ENCODE results near the gene CRBN.
A peak's percentile ranks its signal among the peaks of the same experiment; 100 is the strongest.

DNA sequence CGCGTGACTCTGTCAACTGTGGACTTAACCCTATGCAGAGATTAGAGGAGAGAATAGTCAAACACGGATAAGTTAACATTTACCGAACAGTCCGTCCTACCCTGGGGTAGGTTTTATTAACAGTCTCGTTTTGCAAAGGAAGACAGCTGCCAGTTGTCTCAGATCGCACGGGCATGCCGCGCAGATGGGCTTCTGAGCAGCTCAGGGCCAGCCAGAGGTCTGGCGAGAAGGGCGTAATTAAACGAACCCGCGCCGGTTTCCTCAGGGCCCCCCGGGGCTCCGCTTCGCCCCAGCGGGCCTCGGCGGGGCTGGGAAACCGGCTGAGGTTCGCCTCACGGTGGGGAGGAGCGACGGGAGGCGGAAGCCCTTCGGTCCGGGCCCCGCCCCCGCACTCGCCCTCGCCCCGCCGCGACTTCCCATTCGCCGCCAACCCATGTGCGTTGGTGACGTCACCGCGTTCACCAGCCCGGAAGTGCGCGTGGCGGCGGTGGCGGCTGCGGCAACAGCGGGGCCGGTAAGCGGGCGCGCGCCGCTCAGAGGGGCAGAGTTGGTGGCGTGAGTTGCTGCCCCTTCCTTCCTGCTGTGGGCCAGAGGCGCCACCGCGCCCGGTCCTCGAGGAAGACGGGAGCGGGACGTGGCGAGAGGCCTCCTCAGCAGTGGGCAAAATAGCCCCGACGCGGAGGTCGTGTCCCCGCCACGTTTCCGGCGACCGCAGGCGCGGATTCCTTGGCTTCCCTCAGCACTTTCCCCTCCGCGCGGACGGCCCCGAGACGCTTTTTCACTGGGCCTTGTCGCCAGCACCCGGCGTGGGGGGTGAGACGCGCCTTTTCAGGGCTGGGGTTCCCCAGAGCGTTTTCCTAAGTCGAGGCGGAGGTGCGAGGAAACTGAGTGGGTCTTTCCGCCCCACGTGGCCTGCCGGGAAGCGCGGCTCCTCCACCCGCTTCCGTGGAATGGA, 52.7 kb downstream of the CRBN start, which contains the start of gene TRNT1:
- TF ChIP-seq, protein P1, sequence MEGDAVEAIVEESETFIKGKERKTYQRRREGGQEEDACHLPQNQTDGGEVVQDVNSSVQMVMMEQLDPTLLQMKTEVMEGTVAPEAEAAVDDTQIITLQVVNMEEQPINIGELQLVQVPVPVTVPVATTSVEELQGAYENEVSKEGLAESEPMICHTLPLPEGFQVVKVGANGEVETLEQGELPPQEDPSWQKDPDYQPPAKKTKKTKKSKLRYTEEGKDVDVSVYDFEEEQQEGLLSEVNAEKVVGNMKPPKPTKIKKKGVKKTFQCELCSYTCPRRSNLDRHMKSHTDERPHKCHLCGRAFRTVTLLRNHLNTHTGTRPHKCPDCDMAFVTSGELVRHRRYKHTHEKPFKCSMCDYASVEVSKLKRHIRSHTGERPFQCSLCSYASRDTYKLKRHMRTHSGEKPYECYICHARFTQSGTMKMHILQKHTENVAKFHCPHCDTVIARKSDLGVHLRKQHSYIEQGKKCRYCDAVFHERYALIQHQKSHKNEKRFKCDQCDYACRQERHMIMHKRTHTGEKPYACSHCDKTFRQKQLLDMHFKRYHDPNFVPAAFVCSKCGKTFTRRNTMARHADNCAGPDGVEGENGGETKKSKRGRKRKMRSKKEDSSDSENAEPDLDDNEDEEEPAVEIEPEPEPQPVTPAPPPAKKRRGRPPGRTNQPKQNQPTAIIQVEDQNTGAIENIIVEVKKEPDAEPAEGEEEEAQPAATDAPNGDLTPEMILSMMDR (IDR thresholded peaks at IDR 0.05; ENCODE audit: extremely low read depth in 1 of 2, insufficient read depth in 1 of 2, low read depth in 1 of 2, low read length in 2 of 2), result no peak
- peak; percentile 85 for TF ChIP-seq POLR2A (IDR thresholded peaks at IDR 0.05; ENCODE audit: low read depth, low read length)
- TF ChIP-seq EZH2 (IDR thresholded peaks at IDR 0.05; ENCODE audit: borderline replicate concordance, low read depth, low read length, severe bottlenecking), result no peak
- TF ChIP-seq, protein P2, sequence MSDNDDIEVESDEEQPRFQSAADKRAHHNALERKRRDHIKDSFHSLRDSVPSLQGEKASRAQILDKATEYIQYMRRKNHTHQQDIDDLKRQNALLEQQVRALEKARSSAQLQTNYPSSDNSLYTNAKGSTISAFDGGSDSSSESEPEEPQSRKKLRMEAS (IDR thresholded peaks at IDR 0.05; ENCODE audit: insufficient read depth, insufficient read length), result peak; percentile 46
- peak; percentile 92 for TF ChIP-seq POLR2AphosphoS5 (IDR thresholded peaks at IDR 0.05; ENCODE audit: insufficient read depth, low read depth, low read length)
- TF ChIP-seq FOS (IDR thresholded peaks at IDR 0.05; ENCODE audit: borderline replicate concordance, insufficient read depth, low read length), result no peak
